GM23338 (cell line): ENCODE measurements around the gene LGALS16.

Experiments used
- CTCF ChIP-seq, 2 experiments: fragments of 200-600 bp in 1 of 2; sonication (generic) in 1 of 2; conservative IDR thresholded peaks; 2 replicates each; pipeline versions ENCODE4 v1.5.1 to v1.6.1; 2016 to 2017; ENCODE audit warnings: antibody characterized with exemption in 2 of 2, low read depth in 2 of 2, mild to moderate bottlenecking in 2 of 2, moderate library complexity in 1 of 2
- EZH2 ChIP-seq: fragments of 200-600 bp; sonication (generic); IDR thresholded peaks from one replicate; pipeline ENCODE4 v1.8.0; 2017; ENCODE audit warnings: antibody characterized with exemption, mild to moderate bottlenecking, low read depth; ENCODE audit not compliant: unreplicated experiment
- EZH2phosphoT487 ChIP-seq: fragments of 200-600 bp; sonication (generic); IDR thresholded peaks from one replicate; pipeline ENCODE4 v1.8.1; 2018; ENCODE audit warnings: antibody characterized with exemption; ENCODE audit not compliant: unreplicated experiment
- JUNB ChIP-seq: IDR thresholded peaks from one replicate; pipeline ENCODE4 v1.6.1; 2016; ENCODE audit warnings: antibody characterized with exemption; ENCODE audit not compliant: unreplicated experiment
- POLR2AphosphoS5 ChIP-seq: IDR thresholded peaks from 2 replicates; pipeline ENCODE4 v1.6.1; 2016; ENCODE audit warnings: antibody characterized with exemption, low read depth
- REST ChIP-seq: IDR thresholded peaks from one replicate; pipeline ENCODE4 v1.6.1; 2018; ENCODE audit warnings: antibody characterized with exemption; ENCODE audit not compliant: unreplicated experiment
- ZNF331 ChIP-seq: fragments of 250-450 bp; sonication (Bioruptor Pico); IDR thresholded peaks from 2 replicates; pipeline ENCODE4 v1.5.0; 2020; ENCODE audit warnings: low read depth, mild to moderate bottlenecking, moderate library complexity

- TF ChIP-seq EZH2 (no peak), CTCF (conservative IDR thresholded peaks at IDR 0.05; ENCODE audit: low read depth in 2 of 2) (no peak), POLR2AphosphoS5 (no peak), JUNB (no peak), EZH2phosphoT487 (no peak), REST (no peak), ZNF331 (no peak)
Observed at GRCh38 chr19:39705578-39706188, 50.0 kb downstream of the LGALS16 start.
